Activated B cell treated with CpG ODN at 0.5 μM for 24 hours (primary cell): ENCODE data around the gene KRT86. TPM values are rescaled to one million over a fixed set of nuclear protein-coding genes. Genes with fewer than 3 reads are reported as not detected.
A peak's percentile ranks its signal among the peaks of the same experiment; 100 is the strongest.

Experiments
- ATAC-seq: fragments of 200-7000 bp; cut with Tn5 transposase; one replicate; pipeline ENCODE4 v1.10.0; 2021; ENCODE audit warnings: low read depth, mild to moderate bottlenecking, moderate library complexity
- CTCF ChIA-PET: fragments of 350-600 bp; sonication (Branson Sonifier 250); formaldehyde crosslinking; loops from one replicate; lab custom pipeline; 2021; ENCODE audit warnings: antibody characterized with exemption; lab: Charles Lee
- POLR2A ChIA-PET: fragments of 350-600 bp; sonication (Branson Sonifier 250); formaldehyde crosslinking; loops from one replicate; lab custom pipeline; 2021; ENCODE audit warnings: antibody characterized with exemption; lab: Charles Lee
- DNase-seq: peaks from one replicate; pipeline ENCODE4 v3.0.0; 2022
- H3K27ac Mint-ChIP-seq: one replicate; pipeline ENCODE4 v1.8.0; 2020; ENCODE audit warnings: mixed read lengths
- H3K27me3 Mint-ChIP-seq: one replicate; pipeline ENCODE4 v1.8.0; 2021; ENCODE audit warnings: mixed read lengths
- H3K36me3 Mint-ChIP-seq: one replicate; pipeline ENCODE4 v1.8.0; 2021; ENCODE audit warnings: low read depth, mixed read lengths
- H3K4me1 Mint-ChIP-seq: one replicate; pipeline ENCODE4 v1.8.0; 2021; ENCODE audit warnings: mixed read lengths
- H3K4me3 Mint-ChIP-seq: one replicate; pipeline ENCODE4 v1.8.0; 2020; ENCODE audit warnings: mild to moderate bottlenecking, mixed read lengths
- H3K9me3 Mint-ChIP-seq: one replicate; pipeline ENCODE4 v1.8.0; 2020; ENCODE audit warnings: mixed read lengths
- CTCF ChIP-seq: fragments of 200-600 bp; IDR thresholded peaks from one replicate; pipeline ENCODE4 v1.8.0; 2022; ENCODE audit warnings: antibody characterized with exemption, mild to moderate bottlenecking
- intact Hi-C: fragments of 100-400 bp; cut with micrococcal nuclease; formaldehyde crosslinking; loops from one replicate; pipeline ENCODE4 v1.15.1; 2024
- total RNA-seq: library from RNA; stranded (reverse); gene quantifications from 2 replicates; pipeline ENCODE4 v1.2.3, GENCODE V29; 2022

KRT86 gene
- total RNA-seq, 1 donor from 2014 or later = not detected

DNA sequence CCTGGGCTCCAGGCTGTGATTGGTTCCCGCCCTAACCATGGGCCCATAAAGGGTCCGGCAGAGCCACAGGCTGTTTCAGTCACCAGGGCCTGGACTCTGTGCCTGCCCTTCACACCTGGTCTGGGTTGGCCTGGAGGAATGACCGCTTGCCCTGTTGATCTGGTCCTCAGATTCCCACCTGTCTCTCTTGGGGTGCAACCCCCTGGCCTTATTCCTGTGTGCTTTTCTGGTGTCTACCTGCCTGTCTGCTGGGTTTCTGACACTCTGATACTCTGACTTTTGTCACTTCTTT lies 49.7 kb downstream of the KRT86 start:
- DNase-seq = no peak
- H3K9me3 Mint-ChIP-seq = no peaks in the 10 kb centered on the region
- TF ChIP-seq CTCF = no peak
- ChIA-PET POLR2A (no interaction called here), CTCF (interaction anchor here (0.9 kb wide), 1 partner anchor 12 kb away, joined by 3 read pairs; no protein-coding TSS in a partner anchor)
- H3K4me3 Mint-ChIP-seq = no peak overlapping the region
- peaks cover 1% of the 10 kb centered on the region for H3K4me1 Mint-ChIP-seq
- no peak overlapping the region for H3K27ac Mint-ChIP-seq
- no peak for ATAC-seq
- peaks cover 31% of the 10 kb centered on the region for H3K27me3 Mint-ChIP-seq
- H3K36me3 Mint-ChIP-seq = no peaks in the 10 kb centered on the region
- intact Hi-C loops = no loop called here

GRCh38 chr12:52327052-52327829 lies 52.8 kb downstream of the KRT86 start:
- ATAC-seq (peak; percentile 97), DNase-seq (peak; percentile 34)
- peaks cover 16% of the 10 kb centered on the region for H3K27me3 Mint-ChIP-seq
- CTCF ChIA-PET = interaction anchor here (0.7 to 1.9 kb wide), 13 partner anchors 11 to 653 kb away, joined by 3 to 14 read pairs (median 4); no protein-coding TSS in a partner anchor
- H3K27ac Mint-ChIP-seq = no peak overlapping the region
- peaks cover 1% of the 10 kb centered on the region for H3K4me1 Mint-ChIP-seq
- no peaks in the 10 kb centered on the region for H3K36me3 Mint-ChIP-seq
- POLR2A ChIA-PET = no interaction called here
- TF ChIP-seq CTCF = no peak
- intact Hi-C loops = loop anchor here (1.0 to 5.0 kb wide), 5 partner anchors 48 to 654 kb away; no protein-coding TSS in a partner anchor
- no peak overlapping the region for H3K4me3 Mint-ChIP-seq
- no peaks in the 10 kb centered on the region for H3K9me3 Mint-ChIP-seq

- peaks cover 12% of the 10 kb centered on the region for H3K27me3 Mint-ChIP-seq
Observed at GRCh38 chr12:52327830-52328500, 53.5 kb downstream of the KRT86 start.

DNA sequence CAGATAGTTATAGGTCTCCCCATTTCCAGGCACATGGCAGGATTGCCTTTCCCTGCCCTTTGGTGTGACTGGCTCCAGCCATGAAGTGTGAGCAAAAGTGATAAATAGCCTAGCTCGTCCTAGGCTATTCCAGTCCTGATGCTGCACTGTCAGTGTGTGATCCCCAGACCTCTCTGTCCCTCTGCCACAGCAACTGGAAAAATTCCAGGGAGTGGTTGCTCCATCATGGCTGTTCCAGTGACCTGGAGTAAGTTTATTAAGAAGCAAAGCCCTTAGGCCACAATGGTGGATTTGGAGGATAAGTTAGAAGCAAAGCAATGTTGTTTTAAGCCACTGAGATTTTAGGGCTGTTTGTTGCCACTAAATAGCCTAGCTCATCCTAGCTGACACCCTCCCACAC lies 56.6 kb downstream of the KRT86 start:
- Mint-ChIP-seq H3K9me3 (no peaks in the 10 kb centered on the region), H3K36me3 (no peaks in the 10 kb centered on the region), H3K4me3 (no peak overlapping the region), H3K27ac (no peak overlapping the region), H3K4me1 (peaks cover 1% of the 10 kb centered on the region), H3K27me3 (peaks cover 15% of the 10 kb centered on the region)
- CTCF ChIA-PET = no interaction called here
- intact Hi-C loops = no loop called here
- POLR2A ChIA-PET = interaction anchor here (0.6 kb wide), 1 partner anchor 247 kb away, joined by 8 read pairs; no protein-coding TSS in a partner anchor
- no peak for ATAC-seq
- DNase-seq = no peak
- no peak for TF ChIP-seq CTCF

More at GRCh38 chr12:52327830-52328500, 53.5 kb downstream of the KRT86 start:
- Mint-ChIP-seq H3K4me1 (peaks cover 1% of the 10 kb centered on the region), H3K36me3 (no peaks in the 10 kb centered on the region), H3K4me3 (no peak overlapping the region), H3K27ac (no peak overlapping the region), H3K9me3 (no peaks in the 10 kb centered on the region)
- POLR2A ChIA-PET = no interaction called here
- intact Hi-C loops = loop anchor here (1.0 to 5.0 kb wide), 5 partner anchors 49 to 653 kb away; no protein-coding TSS in a partner anchor
- DNase-seq (no peak), ATAC-seq (no peak)
- CTCF ChIA-PET = interaction anchor here (0.7 to 1.9 kb wide), 13 partner anchors 11 to 653 kb away, joined by 3 to 14 read pairs (median 4); no protein-coding TSS in a partner anchor
- no peak for TF ChIP-seq CTCF

DNA sequence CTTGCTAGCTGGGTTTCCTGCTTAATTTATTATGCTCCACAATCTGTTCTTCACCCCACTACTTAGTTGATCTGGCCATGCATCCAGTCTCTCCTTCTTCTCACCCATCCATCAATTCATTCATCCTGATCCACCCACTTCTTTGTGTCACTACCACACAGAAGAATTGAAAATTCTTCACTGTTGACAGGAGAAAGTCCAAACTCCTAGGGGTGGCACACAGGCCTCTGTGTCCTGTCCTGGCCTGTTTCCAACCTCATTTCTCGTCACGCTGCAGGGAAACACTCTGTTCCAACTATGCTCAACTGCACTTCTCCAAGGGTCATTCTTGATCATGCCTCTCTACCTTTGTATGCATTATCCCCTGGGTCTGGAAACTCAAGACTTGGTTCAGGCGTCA lies 57.4 kb downstream of the KRT86 start:
- Mint-ChIP-seq H3K9me3 (peaks cover 4% of the 10 kb centered on the region), H3K4me1 (peaks cover 1% of the 10 kb centered on the region), H3K36me3 (no peaks in the 10 kb centered on the region), H3K27ac (no peak overlapping the region), H3K4me3 (no peak overlapping the region), H3K27me3 (peaks cover 13% of the 10 kb centered on the region)
- POLR2A ChIA-PET = no interaction called here
- no peak for TF ChIP-seq CTCF
- no peak for DNase-seq
- intact Hi-C loops = no loop called here
- CTCF ChIA-PET = no interaction called here
- ATAC-seq = no peak
